Right lung (tissue), 5 donors: ENCODE measurements around the gene TPRG1L. TPM values are rescaled to one million over a fixed set of nuclear protein-coding genes. Genes with fewer than 3 reads are reported as not detected.
A peak's percentile ranks its signal among the peaks of the same experiment; 100 is the strongest.

ENCODE experiments used
- DNase-seq, 2 donors: peaks; one replicate each; pipeline ENCODE4 v3.0.0-alpha.2; 2013
- polyA plus RNA-seq, 5 donors: library from polyadenylated mRNA; unstranded; fragments of 120-200 nt; gene quantifications; one replicate each; pipeline versions ENCODE4 v1.2.1 to v1.2.3, GENCODE V29; 2013; ENCODE audit warnings: inconsistent platforms in 1 of 5, low replicate concordance in 1 of 5; ENCODE audit not compliant: insufficient read length in 5 of 5, insufficient read depth in 1 of 5

TPRG1L gene
- polyA plus RNA-seq, 5 donors, result 26.3 to 34.9 (median 30.0) TPM

- DNase-seq, result no peak
Observed at GRCh38 chr1:3590951-3591865, 33.6 kb upstream of the TPRG1L start.

- DNase-seq, result no peak
Observed at GRCh38 chr1:3593334-3593733, 31.5 kb upstream of the TPRG1L start.

- DNase-seq, result no peak
Observed at GRCh38 chr1:3593745-3594144, 31.1 kb upstream of the TPRG1L start.

- no peak for DNase-seq
Observed at GRCh38 chr1:3594706-3595377, 30.0 kb upstream of the TPRG1L start.

- no peak for DNase-seq
Observed at GRCh38 chr1:3595949-3596348, 28.9 kb upstream of the TPRG1L start.

- DNase-seq, result no peak
Observed at GRCh38 chr1:3596663-3597598, 27.9 kb upstream of the TPRG1L start.

- peak in 1 of 2 donors; percentile 38 for DNase-seq
Observed at GRCh38 chr1:3597599-3597964, 27.2 kb upstream of the TPRG1L start.

- peak; percentile 90 to 91 for DNase-seq
Observed at GRCh38 chr1:3598051-3598491, 26.7 kb upstream of the TPRG1L start.

GRCh38 chr1:3598522-3599285 is 26.1 kb upstream of the TPRG1L start:
- DNase-seq, result no peak

GRCh38 chr1:3599286-3599811 is 25.5 kb upstream of the TPRG1L start:
- no peak for DNase-seq

GRCh38 chr1:3599816-3600215 is 25.0 kb upstream of the TPRG1L start:
- DNase-seq, result no peak

GRCh38 chr1:3600354-3600753 is 24.5 kb upstream of the TPRG1L start:
- DNase-seq, result no peak

- DNase-seq, result no peak
Observed at GRCh38 chr1:3601743-3602142, 23.1 kb upstream of the TPRG1L start.

GRCh38 chr1:3602375-3602774 is 22.4 kb upstream of the TPRG1L start:
- no peak for DNase-seq

- no peak for DNase-seq
Observed at GRCh38 chr1:3603156-3603555, 21.7 kb upstream of the TPRG1L start.

- peak in 1 of 2 donors; percentile 54 for DNase-seq
Observed at GRCh38 chr1:3603571-3604467, 21.0 kb upstream of the TPRG1L start.

GRCh38 chr1:3604468-3604974 is 20.3 kb upstream of the TPRG1L start:
- no peak for DNase-seq

- no peak for DNase-seq
Observed at GRCh38 chr1:3604997-3605823, 19.6 kb upstream of the TPRG1L start.
